Measurements from ENCODE around the gene CFAP97D1. TPM values are rescaled to one million over a fixed set of nuclear protein-coding genes. Genes with fewer than 3 reads are reported as not detected.

CFAP97D1 gene
- total and polyA plus RNA-seq, 5 experiments from 2014 or later, result not detected

DNA sequence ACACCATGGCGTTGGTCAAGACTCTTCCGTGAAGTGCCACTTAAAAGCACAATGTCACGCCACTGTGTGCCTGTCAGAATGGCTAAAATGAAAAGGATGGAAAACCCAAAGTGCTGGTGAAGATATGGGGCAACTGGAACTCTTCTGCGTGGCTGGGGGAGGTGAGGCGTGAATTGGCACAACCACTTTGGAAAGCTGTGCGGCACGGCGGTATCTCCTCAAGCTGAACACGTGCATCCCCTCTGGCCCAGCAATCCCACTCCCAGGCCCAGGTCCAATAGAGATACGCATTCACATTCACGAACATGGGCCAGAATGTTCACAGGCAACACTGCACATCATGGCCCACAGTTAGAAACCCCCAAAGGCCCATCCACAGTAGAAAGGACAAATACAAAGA lies 10.4 kb upstream of the CFAP97D1 start:
- ATAC-seq, result no peak

DNA sequence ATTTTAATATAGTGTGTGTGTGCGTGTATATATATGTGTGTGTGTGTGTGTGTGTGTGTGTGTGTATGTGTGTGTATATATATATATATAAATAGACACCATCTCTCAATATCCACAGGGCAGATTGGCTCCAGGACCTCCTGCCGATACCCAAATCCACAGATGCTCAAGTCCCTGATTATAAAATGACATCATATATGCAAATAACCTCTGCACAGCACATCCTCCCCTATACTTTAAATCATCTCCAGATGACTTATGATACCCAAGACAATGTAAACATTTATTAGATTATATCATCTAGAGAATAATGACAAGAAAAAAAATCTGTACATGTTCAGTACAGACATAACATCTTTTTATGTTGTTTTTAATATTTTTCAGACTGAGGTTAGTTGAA lies 9.3 kb upstream of the CFAP97D1 start:
- no peak overlapping the region for H3K27ac Mint-ChIP-seq
- H3K36me3 Mint-ChIP-seq, result peaks cover 0 to 41% (median 4%) of the 10 kb centered on the region in 3 donors
- no peak overlapping the region for H3K4me3 Mint-ChIP-seq
- ATAC-seq (no peak), DNase-seq (no peak)
- H3K9me3 Mint-ChIP-seq, result no peaks in the 10 kb centered on the region
- H3K4me1 Mint-ChIP-seq, result peaks cover 0 to 20% (median 2%) of the 10 kb centered on the region in 4 donors
- POLR2A ChIA-PET, result no interaction called here
- no peaks in the 10 kb centered on the region for H3K27me3 Mint-ChIP-seq

More for the DNA sequence above, 10.4 kb upstream of the CFAP97D1 start:
- H3K36me3 Mint-ChIP-seq, result peaks cover 0 to 41% (median 4%) of the 10 kb centered on the region in 3 donors
- no peak for DNase-seq
- peak overlapping the region in 1 of 10 donors; percentile 33 for H3K27ac Mint-ChIP-seq
- H3K4me3 Mint-ChIP-seq, result no peak overlapping the region
- POLR2A ChIA-PET, result interaction anchor here (0.6 kb wide), 1 partner anchor 257 kb away, joined by 5 read pairs; no protein-coding TSS in a partner anchor
- no peaks in the 10 kb centered on the region for H3K9me3 Mint-ChIP-seq
- peaks cover 0 to 20% (median 2%) of the 10 kb centered on the region in 4 donors for H3K4me1 Mint-ChIP-seq
- no peaks in the 10 kb centered on the region for H3K27me3 Mint-ChIP-seq

- H3K9me3 Mint-ChIP-seq, result no peaks in the 10 kb centered on the region
These were observed 8.8 kb upstream of the CFAP97D1 start for GRCh38 chr17:43771463-43771862.

DNA sequence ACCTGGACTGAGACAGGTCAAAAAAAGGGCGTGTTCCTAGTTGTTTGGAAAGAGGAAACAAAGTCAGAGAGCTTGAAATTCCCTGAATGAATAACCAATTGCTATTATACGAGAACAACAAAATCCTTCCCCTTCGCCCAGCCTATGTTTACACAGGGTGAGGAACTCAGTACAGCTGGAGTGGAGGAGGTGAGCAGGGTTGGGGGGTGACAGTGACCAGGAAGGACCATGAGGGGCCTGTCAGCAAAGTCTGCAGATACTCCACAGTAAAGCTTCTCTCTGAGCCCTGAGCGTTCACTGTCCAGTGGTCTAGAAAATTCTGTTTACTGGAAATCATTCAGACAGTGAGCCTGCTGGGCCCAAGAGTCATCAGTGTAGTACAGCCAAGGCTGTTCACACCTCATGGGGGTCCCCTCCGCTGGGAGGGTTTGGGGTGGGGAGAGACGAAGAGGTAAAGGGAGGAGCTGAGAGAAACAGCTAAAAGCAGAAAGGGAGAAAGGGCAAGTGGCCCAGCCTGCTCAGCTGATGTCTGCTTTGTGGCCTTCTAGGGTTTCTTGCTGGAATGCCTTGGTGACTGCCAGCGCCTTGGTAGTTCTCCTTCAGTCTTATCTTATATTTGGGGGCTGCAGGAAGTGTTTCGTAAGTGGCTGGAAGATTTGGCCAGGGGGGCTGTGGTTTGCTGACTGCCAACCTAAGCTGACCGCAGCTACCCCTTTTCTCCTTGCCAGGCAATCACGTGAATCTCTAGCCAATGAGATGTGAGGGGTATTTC lies 7.2 kb upstream of the CFAP97D1 start:
- no peak for ATAC-seq
- no peaks in the 10 kb centered on the region for H3K9me3 Mint-ChIP-seq
- H3K4me3 Mint-ChIP-seq, result peak overlapping the region in 1 of 10 donors; percentile 48
- DNase-seq, result no peak
- peak overlapping the region in 2 of 10 donors; percentile 9 to 80 for H3K27ac Mint-ChIP-seq
- H3K36me3 Mint-ChIP-seq, result peaks cover 0 to 38% (median 4%) of the 10 kb centered on the region in 3 donors
- H3K27me3 Mint-ChIP-seq, result no peaks in the 10 kb centered on the region
- POLR2A ChIA-PET, result no interaction called here
- peaks cover 0 to 23% (median 5%) of the 10 kb centered on the region in 4 donors for H3K4me1 Mint-ChIP-seq

More at GRCh38 chr17:43771463-43771862, 8.8 kb upstream of the CFAP97D1 start:
- Mint-ChIP-seq H3K36me3 (peaks cover 0 to 38% (median 4%) of the 10 kb centered on the region in 3 donors), H3K4me3 (no peak overlapping the region), H3K27me3 (no peaks in the 10 kb centered on the region), H3K4me1 (peaks cover 0 to 20% (median 2%) of the 10 kb centered on the region in 4 donors), H3K27ac (no peak overlapping the region)
- DNase-seq (no peak), ATAC-seq (no peak)
- POLR2A ChIA-PET, result no interaction called here

DNA sequence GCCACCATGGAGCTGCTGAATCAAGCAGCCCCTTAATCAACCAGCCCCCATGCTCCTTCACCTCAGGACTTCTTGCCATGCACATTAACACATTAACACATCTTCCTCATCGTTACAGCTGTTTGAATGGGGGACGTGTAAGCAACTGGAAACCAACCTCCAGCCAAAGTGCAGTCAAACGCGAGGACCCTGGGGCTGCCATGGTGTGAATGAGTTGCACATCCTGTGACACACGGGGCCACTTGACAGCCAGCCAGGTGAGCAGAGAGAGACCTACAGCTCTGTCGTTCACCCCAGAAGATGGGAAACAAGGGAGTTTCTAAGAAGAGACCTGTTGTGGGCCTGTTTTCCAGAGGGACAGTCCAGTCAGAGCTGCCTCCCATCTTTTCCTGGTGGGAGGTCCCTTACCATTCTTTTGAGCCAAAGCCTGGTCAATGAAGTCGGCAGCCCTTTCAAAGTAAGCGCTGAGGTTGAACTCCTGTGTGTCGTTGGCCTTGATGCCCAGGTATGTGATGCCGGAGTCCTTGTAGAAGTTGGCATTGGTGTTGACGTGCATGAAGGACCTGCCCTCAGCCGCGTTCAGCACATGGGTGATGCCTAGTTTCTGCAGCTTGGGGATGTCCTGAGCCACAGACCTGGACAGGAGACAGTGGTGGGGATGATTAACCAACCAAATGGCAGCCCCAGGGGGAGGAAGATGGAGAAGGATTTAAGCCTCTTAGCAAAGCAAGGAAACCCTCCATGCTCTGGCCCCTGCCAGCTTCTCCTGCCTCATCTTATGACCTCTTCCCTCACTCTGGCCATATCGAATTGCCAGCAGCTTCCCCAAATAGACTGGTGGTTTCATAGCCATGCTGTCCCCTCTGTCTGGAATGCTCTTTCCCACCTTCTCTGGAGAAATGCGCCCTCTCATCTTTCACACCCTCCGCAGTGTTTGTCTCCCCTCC lies 5.7 kb upstream of the CFAP97D1 start:
- peak overlapping the region in 2 of 10 donors; percentile 17 for H3K27ac Mint-ChIP-seq
- peak overlapping the region in 1 of 10 donors; percentile 1 for H3K4me3 Mint-ChIP-seq
- DNase-seq (no peak), ATAC-seq (no peak)
- H3K27me3 Mint-ChIP-seq, result peaks cover 0 to 1% (median 0%) of the 10 kb centered on the region in 5 donors
- H3K9me3 Mint-ChIP-seq, result no peaks in the 10 kb centered on the region
- peaks cover 0 to 27% (median 0%) of the 10 kb centered on the region in 3 donors for H3K36me3 Mint-ChIP-seq
- POLR2A ChIA-PET, result no interaction called here
- H3K4me1 Mint-ChIP-seq, result peaks cover 3 to 23% (median 9%) of the 10 kb centered on the region in 4 donors

GRCh38 chr17:43778337-43779144 lies 1.7 kb upstream of the CFAP97D1 start, which contains the start of gene DUSP3:
TSS of gene DUSP3 (minus strand) at chr17:43778977. CDS start at chr17:43778924, 53 bp downstream.
- Mint-ChIP-seq H3K4me1 (peaks cover under 1 to 18% (median 12%) of the 10 kb centered on the region in 4 donors), H3K36me3 (peaks cover 0 to 3% (median 0%) of the 10 kb centered on the region in 3 donors), H3K9me3 (no peaks in the 10 kb centered on the region), H3K27me3 (peaks cover 11 to 34% (median 19%) of the 10 kb centered on the region in 5 donors), H3K4me3 (peak within 1 kb of the TSS; percentile 81 to 90 (median 86)), H3K27ac (peak within 1 kb of the TSS in 9 of 10 donors; percentile 19 to 93 (median 88))
- DNase-seq, result peak; percentile 62 to 83 (median 76)
- POLR2A ChIA-PET, result interaction anchor here (0.6 to 1.1 kb wide), 3 partner anchors 67 to 491 kb away, joined by 3 to 5 read pairs (median 5); no protein-coding TSS in a partner anchor
- ATAC-seq, result peak; percentile 94 to 96

- no peaks in the 10 kb centered on the region for H3K36me3 Mint-ChIP-seq
- no peaks in the 10 kb centered on the region for H3K9me3 Mint-ChIP-seq
- peak overlapping the region in 8 of 10 donors; percentile 19 to 93 (median 82) for H3K27ac Mint-ChIP-seq
- no peak for DNase-seq
- POLR2A ChIA-PET, result interaction anchor here (0.9 to 1.1 kb wide), 3 partner anchors 66 to 412 kb away, joined by 3 to 5 read pairs (median 3); no protein-coding TSS in a partner anchor
- ATAC-seq, result peak; percentile 52 to 71
- H3K27me3 Mint-ChIP-seq, result peaks cover 11 to 43% (median 24%) of the 10 kb centered on the region in 5 donors
- H3K4me1 Mint-ChIP-seq, result peaks cover 0 to 15% (median 12%) of the 10 kb centered on the region in 4 donors
- peak overlapping the region; percentile 77 to 90 (median 84) for H3K4me3 Mint-ChIP-seq
These were observed 800 bp upstream of the CFAP97D1 start for GRCh38 chr17:43779145-43780125.

DNA sequence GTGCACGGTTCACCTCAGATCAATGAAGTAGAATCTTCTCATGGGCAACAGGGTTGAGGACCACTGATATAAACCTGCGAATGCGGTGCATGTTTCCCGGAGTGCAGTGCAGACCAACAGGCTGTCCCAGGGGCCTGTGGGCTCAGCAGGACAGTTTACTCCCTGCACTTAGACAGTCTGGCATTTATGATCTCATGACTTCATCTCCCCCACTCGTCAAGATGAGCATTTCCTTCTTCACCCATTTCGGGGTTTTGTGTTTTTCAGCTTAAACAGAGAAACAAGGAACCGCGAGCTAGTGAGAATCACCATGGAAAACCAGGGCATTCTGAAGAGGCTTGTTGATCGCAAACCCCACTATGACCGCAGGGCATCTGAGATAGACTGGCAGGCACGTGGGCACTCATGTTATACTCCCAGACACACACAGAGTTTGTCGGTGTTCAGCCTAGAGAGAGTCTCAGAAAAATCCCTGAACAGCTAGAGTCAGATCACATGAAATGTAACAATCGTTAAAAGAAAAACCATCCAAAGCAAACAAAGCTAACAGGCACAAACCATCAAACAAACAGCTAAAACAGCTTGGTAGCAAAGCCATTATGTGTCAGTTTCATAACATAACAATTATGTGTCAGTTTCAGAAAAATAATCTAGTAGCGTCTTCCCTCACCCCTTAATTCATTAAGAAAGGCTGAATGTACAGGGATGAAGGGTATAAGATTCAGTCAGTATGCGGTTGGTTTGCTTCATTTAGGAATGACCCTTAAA lies 2.9 kb downstream of the CFAP97D1 start:
- Mint-ChIP-seq H3K4me1 (peaks cover 0 to 11% (median 10%) of the 10 kb centered on the region in 4 donors), H3K36me3 (no peaks in the 10 kb centered on the region), H3K4me3 (no peak overlapping the region), H3K27ac (no peak overlapping the region), H3K9me3 (no peaks in the 10 kb centered on the region), H3K27me3 (peaks cover 11 to 45% (median 28%) of the 10 kb centered on the region in 5 donors)
- ATAC-seq, result no peak
- POLR2A ChIA-PET, result no interaction called here
- no peak for DNase-seq

- Mint-ChIP-seq H3K27ac (no peak overlapping the region), H3K27me3 (peaks cover 11 to 45% (median 30%) of the 10 kb centered on the region in 5 donors)
These were observed 3.8 kb downstream of the CFAP97D1 start for GRCh38 chr17:43784068-43784467.

DNA sequence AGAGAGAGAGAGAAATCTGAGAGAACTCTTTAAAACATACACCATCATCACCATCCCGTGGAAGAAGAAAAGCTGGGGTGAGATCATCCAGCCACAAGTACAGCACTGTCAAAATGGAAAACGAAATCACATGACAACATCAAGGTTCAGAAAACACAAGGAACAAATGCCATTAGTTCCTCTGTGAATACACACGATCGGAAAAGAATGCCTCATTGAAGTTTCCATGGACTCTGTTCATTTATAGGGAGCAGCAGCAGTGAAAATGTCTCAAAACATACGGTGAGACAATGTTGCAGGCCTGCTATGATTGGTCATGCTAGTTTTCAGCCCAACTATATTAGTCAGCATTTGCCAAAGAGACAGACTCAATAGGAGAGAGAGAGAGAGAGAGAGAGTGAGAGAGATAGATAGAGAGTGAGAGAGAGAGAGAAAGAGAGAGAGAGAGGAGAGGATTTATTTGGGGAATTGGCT lies 4.4 kb downstream of the CFAP97D1 start:
- DNase-seq, result no peak
- Mint-ChIP-seq H3K27me3 (peaks cover 13 to 45% (median 29%) of the 10 kb centered on the region in 5 donors), H3K4me3 (no peak overlapping the region), H3K9me3 (no peaks in the 10 kb centered on the region), H3K36me3 (no peaks in the 10 kb centered on the region), H3K4me1 (peaks cover 0 to 4% (median 3%) of the 10 kb centered on the region in 4 donors), H3K27ac (peak overlapping the region in 1 of 10 donors; percentile 4)
- ATAC-seq, result no peak
- POLR2A ChIA-PET, result no interaction called here

More at GRCh38 chr17:43784068-43784467, 3.8 kb downstream of the CFAP97D1 start:
- no peak for ATAC-seq
- POLR2A ChIA-PET, result no interaction called here
- no peak for DNase-seq
- H3K4me1 Mint-ChIP-seq, result peaks cover 0 to 10% (median 9%) of the 10 kb centered on the region in 4 donors
- no peak overlapping the region for H3K4me3 Mint-ChIP-seq
- no peaks in the 10 kb centered on the region for H3K36me3 Mint-ChIP-seq
- H3K9me3 Mint-ChIP-seq, result no peaks in the 10 kb centered on the region
